ENCODE measurements around the gene OSBPL2. TPM values are rescaled to one million over a fixed set of nuclear protein-coding genes. Genes with fewer than 3 reads are reported as not detected.

The OSBPL2 gene
- total RNA-seq, 1 donor from 2014 or later = 56.7 TPM

GRCh38 chr20:62309947-62310756 is 71.8 kb downstream of the OSBPL2 start:
- no peak overlapping the region for H3K4me3 Mint-ChIP-seq (ENCODE audit: low read depth)

GRCh38 chr20:62310757-62311121 is 72.4 kb downstream of the OSBPL2 start:
- H3K9me3 Mint-ChIP-seq (ENCODE audit: low read depth) = no peaks in the 10 kb centered on the region
- H3K4me1 Mint-ChIP-seq (ENCODE audit: low read depth) = no peaks in the 10 kb centered on the region
- H3K4me3 Mint-ChIP-seq (ENCODE audit: low read depth) = no peak overlapping the region
- H3K36me3 Mint-ChIP-seq (ENCODE audit: insufficient read depth) = peaks cover 4% of the 10 kb centered on the region
- H3K27ac Mint-ChIP-seq = no peak overlapping the region
- no peak for DNase-seq (ENCODE audit: low spot score, unreplicated experiment)
- H3K27me3 Mint-ChIP-seq = no peaks in the 10 kb centered on the region
- no peak for TF ChIP-seq CTCF (IDR thresholded peaks at IDR 0.05; ENCODE audit: unreplicated experiment)

More at GRCh38 chr20:62309947-62310756, 71.8 kb downstream of the OSBPL2 start:
- no peak overlapping the region for H3K27ac Mint-ChIP-seq
- peaks cover 2% of the 10 kb centered on the region for H3K4me1 Mint-ChIP-seq (ENCODE audit: low read depth)
- no peak for TF ChIP-seq CTCF (IDR thresholded peaks at IDR 0.05; ENCODE audit: unreplicated experiment)
- H3K9me3 Mint-ChIP-seq (ENCODE audit: low read depth) = no peaks in the 10 kb centered on the region
- H3K27me3 Mint-ChIP-seq = no peaks in the 10 kb centered on the region
- DNase-seq (ENCODE audit: low spot score, unreplicated experiment) = no peak
- H3K36me3 Mint-ChIP-seq (ENCODE audit: insufficient read depth) = peaks cover 3% of the 10 kb centered on the region

GRCh38 chr20:62311150-62311549 is 72.8 kb downstream of the OSBPL2 start:
- no peak for DNase-seq (ENCODE audit: low spot score, unreplicated experiment)
- no peak for TF ChIP-seq CTCF (IDR thresholded peaks at IDR 0.05; ENCODE audit: unreplicated experiment)
- H3K4me3 Mint-ChIP-seq (ENCODE audit: low read depth) = no peak overlapping the region
- no peaks in the 10 kb centered on the region for H3K9me3 Mint-ChIP-seq (ENCODE audit: low read depth)
- no peak overlapping the region for H3K27ac Mint-ChIP-seq
- no peaks in the 10 kb centered on the region for H3K27me3 Mint-ChIP-seq
- no peaks in the 10 kb centered on the region for H3K4me1 Mint-ChIP-seq (ENCODE audit: low read depth)
- H3K36me3 Mint-ChIP-seq (ENCODE audit: insufficient read depth) = peaks cover 4% of the 10 kb centered on the region

GRCh38 chr20:62311832-62312661 is 73.7 kb downstream of the OSBPL2 start:
- no peak for TF ChIP-seq CTCF (IDR thresholded peaks at IDR 0.05; ENCODE audit: unreplicated experiment)
- Mint-ChIP-seq H3K36me3 (ENCODE audit: insufficient read depth) (peaks cover 4% of the 10 kb centered on the region), H3K27me3 (no peaks in the 10 kb centered on the region), H3K9me3 (ENCODE audit: low read depth) (no peaks in the 10 kb centered on the region), H3K4me1 (ENCODE audit: low read depth) (no peaks in the 10 kb centered on the region), H3K4me3 (ENCODE audit: low read depth) (no peak overlapping the region), H3K27ac (no peak overlapping the region)
- DNase-seq (ENCODE audit: low spot score, unreplicated experiment) = no peak

- Mint-ChIP-seq H3K9me3 (ENCODE audit: low read depth) (no peaks in the 10 kb centered on the region), H3K36me3 (ENCODE audit: insufficient read depth) (peaks cover 4% of the 10 kb centered on the region), H3K4me1 (ENCODE audit: low read depth) (no peaks in the 10 kb centered on the region), H3K4me3 (ENCODE audit: low read depth) (no peak overlapping the region), H3K27ac (no peak overlapping the region), H3K27me3 (no peaks in the 10 kb centered on the region)
- TF ChIP-seq CTCF (IDR thresholded peaks at IDR 0.05; ENCODE audit: unreplicated experiment) = no peak
- DNase-seq (ENCODE audit: low spot score, unreplicated experiment) = no peak
Measured at GRCh38 chr20:62312662-62312977, 74.3 kb downstream of the OSBPL2 start.
